GM19395 (cell line): Measurements from ENCODE around the gene CREG2.

ENCODE experiments used
- ATAC-seq: cut with Tn5 transposase; IDR thresholded peaks from one replicate; pipeline ENCODE4 v1.9.1; 2021; ENCODE audit warnings: mild to moderate bottlenecking, moderate library complexity; ENCODE audit not compliant: unreplicated experiment

CREG2 gene

GRCh38 chr2:101310090-101310833, 77.0 kb downstream of the CREG2 start:
- ATAC-seq = no peak

- ATAC-seq = peak; percentile 58
Measured at GRCh38 chr2:101308432-101309210, 78.7 kb downstream of the CREG2 start, which contains the start of gene RNF149. RNF149 (minus strand) TSS chr2:101308701; CDS start chr2:101308588, 113 bp downstream.

- peak; percentile 16 for ATAC-seq
Measured at GRCh38 chr2:101307950-101308431, 79.3 kb downstream of the CREG2 start.

GRCh38 chr2:101307503-101307902, 79.8 kb downstream of the CREG2 start:
- no peak for ATAC-seq

GRCh38 chr2:101306410-101306809, 80.9 kb downstream of the CREG2 start:
- peak; percentile 22 for ATAC-seq

- no peak for ATAC-seq
Measured at GRCh38 chr2:101305492-101306078, 81.7 kb downstream of the CREG2 start.

- ATAC-seq = no peak
Measured at GRCh38 chr2:101305035-101305434, 82.3 kb downstream of the CREG2 start.

- no peak for ATAC-seq
Measured at GRCh38 chr2:101303688-101304087, 83.6 kb downstream of the CREG2 start.

GRCh38 chr2:101302016-101302415, 85.3 kb downstream of the CREG2 start:
- ATAC-seq = no peak

GRCh38 chr2:101300836-101301235, 86.5 kb downstream of the CREG2 start:
- ATAC-seq = no peak

GRCh38 chr2:101300164-101300563, 87.1 kb downstream of the CREG2 start:
- ATAC-seq = peak; percentile 54

- no peak for ATAC-seq
Measured at GRCh38 chr2:101299604-101300003, 87.7 kb downstream of the CREG2 start.

GRCh38 chr2:101297383-101297782, 89.9 kb downstream of the CREG2 start:
- no peak for ATAC-seq

GRCh38 chr2:101296371-101296770, 90.9 kb downstream of the CREG2 start:
- no peak for ATAC-seq

- ATAC-seq = no peak
Measured at GRCh38 chr2:101295895-101296294, 91.4 kb downstream of the CREG2 start.
